Neural cell (in vitro differentiated cells): ENCODE results near the gene TRMT13. TPM values are rescaled to one million over a fixed set of nuclear protein-coding genes. Genes with fewer than 3 reads are reported as not detected.

Source experiments
- H2AFZ ChIP-seq: fragments of 200-600, 300-800 bp; sonication (generic), shearing (Covaris generic); 2 replicates; pipeline ENCODE4 v1.6.0; 2014; ENCODE audit warnings: low read depth, mild to moderate bottlenecking, antibody characterized with exemption, low read length, moderate library complexity
- H3F3A ChIP-seq: fragments of 200-600 bp; shearing (Covaris generic); 2 replicates; pipeline ENCODE4 v1.6.1; 2016; ENCODE audit warnings: mild to moderate bottlenecking, moderate library complexity, mixed read lengths, antibody characterized with exemption, low read length; ENCODE audit not compliant: insufficient read depth, poor library complexity, severe bottlenecking
- H3K27ac ChIP-seq: fragments of 200-600, 300-800 bp; sonication (generic), shearing (Covaris generic); 2 replicates; pipeline ENCODE4 v1.5.1; 2014; ENCODE audit warnings: mild to moderate bottlenecking, low read length, moderate library complexity
- H3K27me3 ChIP-seq: fragments of 300-800, 200-600 bp; sonication (generic), shearing (Covaris generic); 2 replicates; pipeline ENCODE4 v1.6.0; 2014; ENCODE audit warnings: mild to moderate bottlenecking, low read depth, low read length, moderate library complexity; ENCODE audit not compliant: insufficient read depth
- H3K36me3 ChIP-seq: fragments of 300-800, 200-600 bp; sonication (generic), shearing (Covaris generic); 2 replicates; pipeline ENCODE4 v1.5.1; 2014; ENCODE audit warnings: mild to moderate bottlenecking, antibody characterized with exemption, low read length, moderate library complexity; ENCODE audit not compliant: insufficient read depth
- H3K4me2 ChIP-seq: fragments of 300-800, 200-600 bp; sonication (generic), shearing (Covaris generic); 2 replicates; pipeline ENCODE4 v1.6.0; 2014; ENCODE audit warnings: mild to moderate bottlenecking, low read length
- H3K4me3 ChIP-seq: fragments of 300-800, 200-600 bp; sonication (generic), shearing (Covaris generic); 2 replicates; pipeline ENCODE4 v1.5.1; 2014; ENCODE audit warnings: mild to moderate bottlenecking, low read length, moderate library complexity
- H3K79me2 ChIP-seq: fragments of 200-600 bp; shearing (Covaris generic); replicated peaks from 2 replicates; pipeline ENCODE4 v1.6.0; 2014; ENCODE audit warnings: mild to moderate bottlenecking, low read length, moderate library complexity; ENCODE audit not compliant: insufficient read depth
- H3K9ac ChIP-seq: fragments of 300-800, 200-600 bp; sonication (generic), shearing (Covaris generic); 2 replicates; pipeline ENCODE4 v1.6.1; 2016; ENCODE audit warnings: mild to moderate bottlenecking, low read length, mixed read lengths
- H3K9me2 ChIP-seq: fragments of 200-600 bp; shearing (Covaris generic); 2 replicates; pipeline ENCODE4 v1.6.1; 2016; ENCODE audit warnings: mild to moderate bottlenecking, low read length, mixed read lengths; ENCODE audit not compliant: insufficient read depth
- H3K9me3 ChIP-seq: fragments of 200-600, 300-800 bp; sonication (generic), shearing (Covaris generic); 2 replicates; pipeline ENCODE4 v1.6.1; 2016; ENCODE audit warnings: mild to moderate bottlenecking, mixed run types, low read length, moderate library complexity, mixed read lengths
- H4K20me1 ChIP-seq: fragments of 200-600 bp; shearing (Covaris generic); 2 replicates; pipeline ENCODE4 v1.6.1; 2016; ENCODE audit warnings: mild to moderate bottlenecking, mixed run types; ENCODE audit not compliant: insufficient read depth
- CTCF ChIP-seq: fragments of 450-650 bp; IDR thresholded peaks from 2 replicates; pipeline ENCODE4 v1.5.1; 2014; ENCODE audit warnings: antibody characterized with exemption, mild to moderate bottlenecking, moderate library complexity; ENCODE audit not compliant: poor library complexity, severe bottlenecking
- EP300 ChIP-seq: fragments of 450-650 bp; conservative IDR thresholded peaks from 2 replicates; pipeline ENCODE4 v1.6.1; 2014; ENCODE audit warnings: antibody characterized with exemption, mild to moderate bottlenecking, moderate library complexity; ENCODE audit not compliant: poor library complexity, severe bottlenecking
- EZH2 ChIP-seq: fragments of 200-600, 300-800 bp; shearing (Covaris generic), sonication (generic); IDR thresholded peaks from 2 replicates; pipeline ENCODE4 v1.6.1; 2014; ENCODE audit warnings: antibody characterized with exemption, low read length, borderline replicate concordance, mild to moderate bottlenecking; ENCODE audit not compliant: insufficient read depth, poor library complexity, severe bottlenecking
- MXI1 ChIP-seq: fragments of 450-650 bp; conservative IDR thresholded peaks from 2 replicates; pipeline ENCODE4 v1.6.1; 2014; ENCODE audit warnings: antibody characterized with exemption, mild to moderate bottlenecking; ENCODE audit not compliant: poor library complexity, severe bottlenecking
- POLR2AphosphoS5 ChIP-seq: IDR thresholded peaks from 2 replicates; pipeline ENCODE4 v1.6.1; 2012
- RAD21 ChIP-seq: fragments of 450-650 bp; conservative IDR thresholded peaks from 2 replicates; pipeline ENCODE4 v1.6.1; 2014; ENCODE audit warnings: antibody characterized with exemption, mild to moderate bottlenecking, moderate library complexity
- REST ChIP-seq: IDR thresholded peaks from 2 replicates; pipeline ENCODE4 v1.6.1; 2012; ENCODE audit warnings: borderline replicate concordance
- SMC3 ChIP-seq: fragments of 450-650 bp; conservative IDR thresholded peaks from 2 replicates; pipeline ENCODE4 v1.6.1; 2014; ENCODE audit warnings: antibody characterized with exemption, mild to moderate bottlenecking, moderate library complexity; ENCODE audit not compliant: poor library complexity
- TAF1 ChIP-seq: IDR thresholded peaks from 2 replicates; pipeline ENCODE4 v1.6.1; 2012; ENCODE audit warnings: low read depth
- polyA plus RNA-seq: library from polyadenylated mRNA; depleted of rRNA; stranded (reverse); fragments of >200 nt; gene quantifications from 2 replicates; pipeline ENCODE4 v1.2.3, GENCODE V29; 2014

Gene TRMT13
- polyA plus RNA-seq, 1 donor from 2014 or later: 56.6 TPM

GRCh38 chr1:100177295-100178041 lies 44.5 kb downstream of the TRMT13 start:
- H3K27ac ChIP-seq: no peak overlapping the region
- no peaks in the 10 kb centered on the region for H3K9me2 ChIP-seq
- H3K79me2 ChIP-seq: no peaks in the 10 kb centered on the region
- no peak overlapping the region for H3K9ac ChIP-seq
- no peak overlapping the region for H3K4me3 ChIP-seq
- no peaks in the 10 kb centered on the region for H3K27me3 ChIP-seq
- no peak overlapping the region for H2AFZ ChIP-seq
- no peaks in the 10 kb centered on the region for H3K9me3 ChIP-seq
- H4K20me1 ChIP-seq: no peaks in the 10 kb centered on the region
- no peaks in the 10 kb centered on the region for H3K36me3 ChIP-seq
- H3F3A ChIP-seq: no peaks in the 10 kb centered on the region
- H3K4me2 ChIP-seq: no peak overlapping the region
- TF ChIP-seq CTCF: no peak
- no peak for TF ChIP-seq MXI1
- no peak for TF ChIP-seq RAD21
- TF ChIP-seq REST: no peak
- TF ChIP-seq TAF1: no peak
- TF ChIP-seq SMC3: no peak
- no peak for TF ChIP-seq EZH2
- TF ChIP-seq EP300: no peak
- no peak for TF ChIP-seq POLR2AphosphoS5

- H3K4me3 ChIP-seq: no peak within 1 kb of the TSS
- H3K27ac ChIP-seq: no peak within 1 kb of the TSS
- H3K27me3 ChIP-seq: no peaks in the 10 kb centered on the region
- no peaks in the 10 kb centered on the region for H3K79me2 ChIP-seq
- no peaks in the 10 kb centered on the region for H3K9me3 ChIP-seq
- H2AFZ ChIP-seq: no peak within 1 kb of the TSS
- no peaks in the 10 kb centered on the region for H3F3A ChIP-seq
- no peaks in the 10 kb centered on the region for H4K20me1 ChIP-seq
- H3K36me3 ChIP-seq: no peaks in the 10 kb centered on the region
- H3K9me2 ChIP-seq: no peaks in the 10 kb centered on the region
- no peak within 1 kb of the TSS for H3K9ac ChIP-seq
- TF ChIP-seq RAD21 (no peak), EZH2 (no peak), CTCF (no peak), TAF1 (no peak), SMC3 (no peak), POLR2AphosphoS5 (no peak)
- H3K4me2 ChIP-seq: no peak within 1 kb of the TSS
These were observed 45.1 kb downstream of the TRMT13 start, which contains the start of gene LRRC39 for GRCh38 chr1:100178091-100178490. TSS of gene LRRC39 (minus strand) at chr1:100178256. CDS start at chr1:100168516, 9,740 bp downstream.
